GM06990 (cell line): ENCODE results near the gene S1PR1.

Experiments used
- DNase-seq: peaks from one replicate; pipeline ENCODE4 v3.0.0-alpha.2; 2011; ENCODE audit not compliant: insufficient read length; ENCODE audit errors: extremely low read depth
- H3K27me3 ChIP-seq: replicated peaks from 2 replicates; pipeline ENCODE4 v1.6.0; 2011; ENCODE audit warnings: low read length; ENCODE audit not compliant: control insufficient read depth, insufficient read depth
- H3K36me3 ChIP-seq: 2 replicates; pipeline ENCODE4 v1.5.1; 2011; ENCODE audit warnings: low read length; ENCODE audit not compliant: control insufficient read depth, insufficient read depth
- H3K4me3 ChIP-seq: replicated peaks from 2 replicates; pipeline ENCODE4 v1.5.1; 2011; ENCODE audit warnings: low read depth, mild to moderate bottlenecking, control low read depth, low read length
- TF ChIP-seq, protein P1 (sequence below): IDR thresholded peaks from 2 replicates; pipeline ENCODE4 v1.5.1; 2011; ENCODE audit warnings: low read length, control low read depth, mild to moderate bottlenecking, inconsistent platforms; ENCODE audit not compliant: insufficient read depth, poor library complexity, severe bottlenecking

S1PR1 gene

DNA sequence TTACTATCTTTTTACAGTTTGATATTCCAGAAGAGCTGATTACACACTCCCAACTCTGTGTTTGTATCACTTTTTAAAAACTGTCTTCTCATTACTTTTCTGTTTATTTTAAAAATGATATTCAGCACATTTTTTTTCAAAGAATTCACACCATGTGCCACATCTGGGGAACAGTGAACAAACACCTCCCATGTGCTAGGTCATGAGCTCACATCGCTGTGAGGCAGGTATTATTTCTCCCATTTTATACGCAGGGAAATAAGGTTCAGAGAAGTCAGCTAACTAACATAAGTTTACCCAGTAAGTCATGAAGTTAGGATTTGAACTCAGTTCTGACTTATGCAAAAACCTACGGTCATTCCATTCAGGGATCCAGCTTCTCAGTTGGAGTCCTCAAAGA is 44.9 kb downstream of the S1PR1 start:
- TF ChIP-seq, protein P1, sequence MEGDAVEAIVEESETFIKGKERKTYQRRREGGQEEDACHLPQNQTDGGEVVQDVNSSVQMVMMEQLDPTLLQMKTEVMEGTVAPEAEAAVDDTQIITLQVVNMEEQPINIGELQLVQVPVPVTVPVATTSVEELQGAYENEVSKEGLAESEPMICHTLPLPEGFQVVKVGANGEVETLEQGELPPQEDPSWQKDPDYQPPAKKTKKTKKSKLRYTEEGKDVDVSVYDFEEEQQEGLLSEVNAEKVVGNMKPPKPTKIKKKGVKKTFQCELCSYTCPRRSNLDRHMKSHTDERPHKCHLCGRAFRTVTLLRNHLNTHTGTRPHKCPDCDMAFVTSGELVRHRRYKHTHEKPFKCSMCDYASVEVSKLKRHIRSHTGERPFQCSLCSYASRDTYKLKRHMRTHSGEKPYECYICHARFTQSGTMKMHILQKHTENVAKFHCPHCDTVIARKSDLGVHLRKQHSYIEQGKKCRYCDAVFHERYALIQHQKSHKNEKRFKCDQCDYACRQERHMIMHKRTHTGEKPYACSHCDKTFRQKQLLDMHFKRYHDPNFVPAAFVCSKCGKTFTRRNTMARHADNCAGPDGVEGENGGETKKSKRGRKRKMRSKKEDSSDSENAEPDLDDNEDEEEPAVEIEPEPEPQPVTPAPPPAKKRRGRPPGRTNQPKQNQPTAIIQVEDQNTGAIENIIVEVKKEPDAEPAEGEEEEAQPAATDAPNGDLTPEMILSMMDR, result no peak
- Histone ChIP-seq H3K36me3 (no peaks in the 10 kb centered on the region), H3K27me3 (no peaks in the 10 kb centered on the region), H3K4me3 (no peak overlapping the region)
- DNase-seq, result no peak

DNA sequence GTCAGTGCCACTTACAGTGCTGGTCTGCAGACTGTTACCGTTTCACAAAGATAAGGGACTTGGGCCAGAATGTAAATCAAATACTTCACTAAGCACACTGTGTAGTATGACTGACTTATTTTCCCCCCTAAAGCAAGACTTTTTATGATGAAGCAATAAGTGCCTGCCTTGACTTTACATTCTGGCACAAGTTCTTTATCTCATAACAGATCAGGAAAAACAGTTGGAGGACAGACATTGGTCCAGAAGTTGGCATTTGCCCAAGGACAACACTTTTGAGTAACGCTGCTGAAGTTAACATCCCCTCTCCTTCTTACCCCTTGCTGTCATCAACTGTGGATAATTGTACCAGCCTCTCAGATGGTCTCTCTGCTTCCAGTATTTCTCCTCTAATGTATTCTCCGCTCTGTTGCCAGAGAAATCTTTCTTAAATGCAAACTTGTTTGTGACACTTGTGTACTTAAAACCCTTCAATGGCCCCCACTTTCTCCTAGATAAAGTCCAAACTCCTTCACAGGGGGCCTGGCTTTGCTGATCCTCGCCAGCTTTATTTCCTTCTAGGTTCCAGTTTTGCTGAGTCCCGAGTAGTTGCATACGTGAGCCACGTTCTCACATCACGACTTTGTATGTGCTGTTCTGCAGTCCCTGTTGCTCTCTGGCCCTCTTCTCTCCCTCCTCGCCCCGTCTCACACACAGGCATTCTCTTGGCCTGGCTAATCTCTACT is 45.7 kb downstream of the S1PR1 start:
- no peak for DNase-seq
- TF ChIP-seq, protein P1, result no peak

DNA sequence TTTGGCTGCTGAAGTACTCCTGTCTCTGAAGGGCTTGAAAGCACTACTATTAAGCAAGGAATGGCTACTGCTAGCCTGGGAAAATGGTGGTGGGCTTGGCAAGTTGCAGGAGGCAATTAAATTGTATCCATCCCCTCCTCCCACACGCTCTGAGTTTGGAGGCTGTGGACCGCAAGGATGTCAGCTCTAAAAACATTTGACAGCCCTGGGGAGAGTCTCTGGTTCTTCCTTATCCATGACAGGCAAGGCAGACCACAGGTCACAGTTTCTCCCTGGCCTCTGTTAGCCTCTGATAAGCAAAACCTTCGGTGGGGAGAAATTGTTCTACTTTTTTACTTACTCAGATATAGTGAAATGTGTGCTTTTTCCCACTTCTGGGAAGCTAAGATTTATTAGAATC is 46.6 kb downstream of the S1PR1 start:
- Histone ChIP-seq H3K4me3 (no peak overlapping the region), H3K27me3 (no peaks in the 10 kb centered on the region), H3K36me3 (no peaks in the 10 kb centered on the region)
- TF ChIP-seq, protein P1, result no peak
- DNase-seq, result no peak

More for the DNA sequence above, 45.7 kb downstream of the S1PR1 start:
- Histone ChIP-seq H3K4me3 (no peak overlapping the region), H3K27me3 (no peaks in the 10 kb centered on the region), H3K36me3 (no peaks in the 10 kb centered on the region)

DNA sequence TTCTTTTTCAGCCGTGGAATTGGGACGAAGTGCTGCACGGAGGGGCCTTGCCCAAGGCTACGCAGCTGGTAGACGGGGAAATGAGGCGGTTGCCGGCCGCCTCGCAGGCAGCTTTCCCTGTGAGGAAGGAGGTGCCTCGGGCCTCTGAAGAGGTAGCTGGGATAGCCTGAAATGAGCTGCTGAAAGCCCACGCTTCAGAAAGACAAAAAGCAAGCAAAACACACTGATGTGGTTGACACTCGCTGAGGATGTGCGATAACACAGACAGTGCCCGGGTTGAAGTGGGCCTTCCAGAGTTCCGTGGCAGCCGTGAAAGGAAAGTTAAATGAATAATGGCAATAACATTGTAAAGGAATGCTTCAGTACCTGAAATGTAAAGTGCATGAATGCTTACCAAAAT is 47.2 kb downstream of the S1PR1 start:
- Histone ChIP-seq H3K27me3 (no peaks in the 10 kb centered on the region), H3K36me3 (no peaks in the 10 kb centered on the region), H3K4me3 (no peak overlapping the region)
- TF ChIP-seq, protein P1, result no peak
- DNase-seq, result no peak

DNA sequence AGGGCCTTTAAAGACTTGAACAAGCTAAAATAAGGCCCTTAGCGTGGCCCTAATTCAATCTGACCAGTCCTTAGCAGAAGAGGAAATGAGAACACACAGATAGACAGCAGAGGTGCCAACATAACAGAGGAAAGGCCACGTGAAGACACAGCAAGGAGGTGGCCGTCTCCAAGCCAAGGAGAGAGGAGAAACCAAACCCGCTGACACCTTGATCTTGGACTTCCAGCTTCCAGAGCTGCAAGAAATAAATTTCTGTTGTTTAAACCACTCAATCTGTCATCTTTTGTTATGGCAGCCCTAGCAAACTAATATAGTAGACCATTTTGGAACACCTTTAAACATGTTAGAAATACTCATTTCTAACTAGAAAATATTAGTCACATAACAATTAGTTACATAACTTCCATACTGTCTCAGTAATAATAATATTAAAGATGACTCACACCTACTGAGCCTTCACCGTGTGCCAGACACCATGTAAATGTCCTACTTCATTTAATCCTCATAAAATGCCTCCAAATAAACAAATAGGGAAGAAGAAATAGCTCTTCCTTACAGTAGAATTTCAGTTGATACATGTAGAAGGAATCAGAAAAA is 47.9 kb downstream of the S1PR1 start:
- Histone ChIP-seq H3K36me3 (no peaks in the 10 kb centered on the region), H3K4me3 (no peak overlapping the region), H3K27me3 (no peaks in the 10 kb centered on the region)
- no peak for DNase-seq
- TF ChIP-seq, protein P1, result no peak
